Sigmoid colon (tissue), 4 donors: ENCODE data around the gene BLTP1.

Experiments used
- POLR2A ChIP-seq, 2 donors: fragments of 450-650 bp; IDR thresholded peaks; one replicate each; pipeline ENCODE4 v1.6.1; 2016; ENCODE audit warnings: antibody characterized with exemption in 2 of 2, mild to moderate bottlenecking in 2 of 2, moderate library complexity in 2 of 2
- POLR2AphosphoS5 ChIP-seq, 4 donors: sonication (generic); formaldehyde crosslinking; IDR thresholded peaks; one replicate each; pipeline ENCODE4 v1.6.1; 2017; ENCODE audit warnings: antibody characterized with exemption in 4 of 4
- TF ChIP-seq, protein P1 (sequence below), 4 experiments: fragments of 450-650 bp in 3 of 4; fragments of 200-600 bp in 1 of 4; IDR thresholded peaks; one replicate each; pipeline ENCODE4 v1.5.1; 2016 to 2019; ENCODE audit warnings: antibody characterized with exemption in 4 of 4, mild to moderate bottlenecking in 3 of 4, moderate library complexity in 2 of 4

DNA sequence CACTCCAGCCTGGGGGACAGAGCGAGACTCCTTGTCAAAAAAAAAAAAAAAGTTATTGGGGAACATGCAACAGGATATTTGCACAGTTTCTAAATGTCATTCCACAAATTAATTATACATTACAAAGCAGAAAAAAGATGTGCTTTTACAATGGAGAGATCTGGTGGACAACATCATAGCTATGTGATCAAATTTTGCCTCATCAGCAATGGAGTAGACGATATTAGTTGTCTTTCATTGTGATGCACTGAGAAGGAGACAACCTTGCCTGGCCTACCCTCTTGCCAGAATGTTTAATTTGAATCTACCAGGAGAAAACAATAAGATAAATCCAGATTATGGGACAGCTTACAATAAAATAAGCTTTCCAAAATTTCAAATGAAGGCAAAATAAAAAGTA is 30.5 kb upstream of the BLTP1 start:
- TF ChIP-seq POLR2AphosphoS5 (IDR thresholded peaks at IDR 0.05) (no peak), POLR2A (IDR thresholded peaks at IDR 0.05) (no peak)
- TF ChIP-seq, protein P1, sequence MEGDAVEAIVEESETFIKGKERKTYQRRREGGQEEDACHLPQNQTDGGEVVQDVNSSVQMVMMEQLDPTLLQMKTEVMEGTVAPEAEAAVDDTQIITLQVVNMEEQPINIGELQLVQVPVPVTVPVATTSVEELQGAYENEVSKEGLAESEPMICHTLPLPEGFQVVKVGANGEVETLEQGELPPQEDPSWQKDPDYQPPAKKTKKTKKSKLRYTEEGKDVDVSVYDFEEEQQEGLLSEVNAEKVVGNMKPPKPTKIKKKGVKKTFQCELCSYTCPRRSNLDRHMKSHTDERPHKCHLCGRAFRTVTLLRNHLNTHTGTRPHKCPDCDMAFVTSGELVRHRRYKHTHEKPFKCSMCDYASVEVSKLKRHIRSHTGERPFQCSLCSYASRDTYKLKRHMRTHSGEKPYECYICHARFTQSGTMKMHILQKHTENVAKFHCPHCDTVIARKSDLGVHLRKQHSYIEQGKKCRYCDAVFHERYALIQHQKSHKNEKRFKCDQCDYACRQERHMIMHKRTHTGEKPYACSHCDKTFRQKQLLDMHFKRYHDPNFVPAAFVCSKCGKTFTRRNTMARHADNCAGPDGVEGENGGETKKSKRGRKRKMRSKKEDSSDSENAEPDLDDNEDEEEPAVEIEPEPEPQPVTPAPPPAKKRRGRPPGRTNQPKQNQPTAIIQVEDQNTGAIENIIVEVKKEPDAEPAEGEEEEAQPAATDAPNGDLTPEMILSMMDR (IDR thresholded peaks at IDR 0.05): no peak
